Heart right ventricle (tissue), 16 donors: ENCODE measurements around the gene CALML6. TPM values are rescaled to one million over a fixed set of nuclear protein-coding genes. Genes with fewer than 3 reads are reported as not detected.

ENCODE experiments used
- ATAC-seq, 8 donors: fragments of 200-7000 bp; cut with Tn5 transposase; one replicate each; pipeline ENCODE4 v1.9.1; 2020; ENCODE audit warnings: mild to moderate bottlenecking in 8 of 8, moderate library complexity in 8 of 8, moderate number of reproducible peaks in 1 of 8
- DNase-seq, 2 donors: peaks; one replicate each; pipeline ENCODE4 v3.0.0-alpha.2; 2020
- H3K27ac ChIP-seq, 10 donors: fragments of 200-600 bp; sonication (generic) in 2 of 10; one replicate each; pipeline versions ENCODE4 v1.5.0 to v1.8.0; 2020 to 2022; ENCODE audit warnings: mild to moderate bottlenecking in 3 of 10
- H3K27me3 ChIP-seq, 7 donors: fragments of 200-600 bp; one replicate each; pipeline ENCODE4 v1.8.0; 2021 to 2022; ENCODE audit warnings: mild to moderate bottlenecking in 2 of 7
- H3K36me3 ChIP-seq, 9 donors: fragments of 200-600 bp; sonication (generic) in 1 of 9; one replicate each; pipeline versions ENCODE4 v1.5.0 to v1.8.0; 2020 to 2022; ENCODE audit warnings: mild to moderate bottlenecking in 2 of 9
- H3K4me1 ChIP-seq, 9 donors: fragments of 200-600 bp; sonication (generic) in 1 of 9; one replicate each; pipeline versions ENCODE4 v1.5.0 to v1.8.0; 2020 to 2022; ENCODE audit warnings: mild to moderate bottlenecking in 4 of 9
- H3K4me3 ChIP-seq, 10 donors: fragments of 200-600 bp; sonication (generic) in 2 of 10; one replicate each; pipeline versions ENCODE4 v1.5.0 to v1.8.0; 2020 to 2022; ENCODE audit warnings: mild to moderate bottlenecking in 7 of 10, moderate library complexity in 2 of 10
- H3K9me3 ChIP-seq, 11 donors: fragments of 200-600 bp in 10 of 11; sonication (generic) in 2 of 11; one replicate each; pipeline versions ENCODE4 v1.5.0 to v1.8.0; 2013 to 2022; ENCODE audit warnings: mild to moderate bottlenecking in 2 of 11, control low read depth in 1 of 11, moderate library complexity in 1 of 11
- WGBS, 2 donors: extraction: QIAGEN DNeasy Blood & Tissue Kit; methylation state at CpG; one replicate each; pipeline ENCODE4 v1.1.7; 2013; ENCODE audit warnings: inconsistent platforms in 1 of 2; 5-methylcytosine and 5-hydroxymethylcytosine counted together
- intact Hi-C, 10 donors: fragments of 100-400 bp; cut with DNase I; formaldehyde crosslinking; loops; one replicate each; pipeline versions ENCODE4 v1.11.1 to v1.14.2; 2022
- polyA plus RNA-seq, 2 donors: library from polyadenylated mRNA; stranded (reverse); fragments of 200-250 nt; gene quantifications; one replicate each; pipeline ENCODE4 v1.2.3, GENCODE V29; 2013
- total RNA-seq, 10 donors: library from RNA; stranded (reverse); fragmentation: NEBNext Ultra II Directional in 3 of 10; extraction: Animal tissue kit (Norgen Biotek cat#: 25700) in 3 of 10; gene quantifications; one replicate each; pipeline versions ENCODE4 v1.2.1 to v1.2.4, GENCODE V29; 2021 to 2023
- TF ChIP-seq, protein P1 (sequence below), 9 donors: fragments of 200-600 bp; sonication (generic) in 2 of 9; IDR thresholded peaks; one replicate each; pipeline versions ENCODE4 v1.5.0 to v1.8.0; 2021 to 2022; ENCODE audit warnings: antibody characterized with exemption in 9 of 9, mild to moderate bottlenecking in 5 of 9, moderate library complexity in 1 of 9
- donor health status: Arrhythmogenic right ventricular cardiomyopathy.
- donor health status: ischemic (EF 13 %, LVEDD 7.1; RV severe dilation, severe dysfunction).
- donor health status: healthy with polysubstance abuse.
- donor health status: DM: no; HTN: yes; CAD: no.
- donor health status: DM: no; HTN: no; CAD: no.
- donor health status: ischemic (EF 25% LVEDD 6.9; RV normal size, moderate dysfunction).
- donor health status: ischemic (EF 25% LVEDD 5.7; RV mildly dilated, moderate dysfunction).
- donor health status: healthy.
- donor health status: DM: yes; HTN: yes; CAD: no.
- donor health status: Ischemic cardiomyopathy.
- donor health status: ischemic (EF 35%, LVEDD 5.7; RV mildly dilated, moderate dysfunction).
- donor health status: nonischemic (EF 11% LVEDD 7.7; RV severe dilation, severe dysfunction).
- donor health status: DM: yes; HTN: yes; CAD: no.
- donor health status: PGD.
- donor health status: ischemic (EF 29% LVEDD 5.4; RV normal size, mild dysfunction).
- donor health status: nonischemic (EF 23%, LVEDD 6.1; RV moderate dilation, normal function).

CALML6 gene
- total and polyA plus RNA-seq, 12 donors, result 0.09 to 0.88 (median 0.20) TPM; not detected in 8

- intact Hi-C loops, result loop anchor here in 6 of 10 donors (2.0 to 10.0 kb wide), 5 partner anchors 92 to 216 kb away; no protein-coding TSS in a partner anchor
- WGBS, 2 donors, result 38% methylated on average over 1 of the region's 1 CpG
- Histone ChIP-seq H3K4me1 (peaks cover 0 to 18% (median 9%) of the 10 kb centered on the region in 9 donors), H3K9me3 (peaks cover 0 to 5% (median 0%) of the 10 kb centered on the region in 11 donors), H3K27ac (no peak overlapping the region), H3K36me3 (no peaks in the 10 kb centered on the region), H3K27me3 (peaks cover 0 to 11% (median 0%) of the 10 kb centered on the region in 7 donors), H3K4me3 (no peak overlapping the region)
- no peak for ATAC-seq
- TF ChIP-seq, protein P1, sequence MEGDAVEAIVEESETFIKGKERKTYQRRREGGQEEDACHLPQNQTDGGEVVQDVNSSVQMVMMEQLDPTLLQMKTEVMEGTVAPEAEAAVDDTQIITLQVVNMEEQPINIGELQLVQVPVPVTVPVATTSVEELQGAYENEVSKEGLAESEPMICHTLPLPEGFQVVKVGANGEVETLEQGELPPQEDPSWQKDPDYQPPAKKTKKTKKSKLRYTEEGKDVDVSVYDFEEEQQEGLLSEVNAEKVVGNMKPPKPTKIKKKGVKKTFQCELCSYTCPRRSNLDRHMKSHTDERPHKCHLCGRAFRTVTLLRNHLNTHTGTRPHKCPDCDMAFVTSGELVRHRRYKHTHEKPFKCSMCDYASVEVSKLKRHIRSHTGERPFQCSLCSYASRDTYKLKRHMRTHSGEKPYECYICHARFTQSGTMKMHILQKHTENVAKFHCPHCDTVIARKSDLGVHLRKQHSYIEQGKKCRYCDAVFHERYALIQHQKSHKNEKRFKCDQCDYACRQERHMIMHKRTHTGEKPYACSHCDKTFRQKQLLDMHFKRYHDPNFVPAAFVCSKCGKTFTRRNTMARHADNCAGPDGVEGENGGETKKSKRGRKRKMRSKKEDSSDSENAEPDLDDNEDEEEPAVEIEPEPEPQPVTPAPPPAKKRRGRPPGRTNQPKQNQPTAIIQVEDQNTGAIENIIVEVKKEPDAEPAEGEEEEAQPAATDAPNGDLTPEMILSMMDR (IDR thresholded peaks at IDR 0.05), result no peak
- DNase-seq, result no peak
Measured at GRCh38 chr1:1948783-1949182, 33.7 kb downstream of the CALML6 start.

- 74 to 77% methylated on average over 5 of the region's 5 CpGs for WGBS, 2 donors
- Histone ChIP-seq H3K9me3 (peaks cover 0 to 5% (median 0%) of the 10 kb centered on the region in 11 donors), H3K4me3 (no peak overlapping the region), H3K4me1 (peaks cover 0 to 12% (median 8%) of the 10 kb centered on the region in 9 donors), H3K36me3 (no peaks in the 10 kb centered on the region), H3K27ac (no peak overlapping the region), H3K27me3 (peaks cover 0 to 4% (median 0%) of the 10 kb centered on the region in 7 donors)
- DNase-seq (no peak), ATAC-seq (no peak)
- TF ChIP-seq, protein P1 (IDR thresholded peaks at IDR 0.05), result no peak
- intact Hi-C loops, result no loop called here
Measured at GRCh38 chr1:1950940-1951339, 35.9 kb downstream of the CALML6 start.

DNA sequence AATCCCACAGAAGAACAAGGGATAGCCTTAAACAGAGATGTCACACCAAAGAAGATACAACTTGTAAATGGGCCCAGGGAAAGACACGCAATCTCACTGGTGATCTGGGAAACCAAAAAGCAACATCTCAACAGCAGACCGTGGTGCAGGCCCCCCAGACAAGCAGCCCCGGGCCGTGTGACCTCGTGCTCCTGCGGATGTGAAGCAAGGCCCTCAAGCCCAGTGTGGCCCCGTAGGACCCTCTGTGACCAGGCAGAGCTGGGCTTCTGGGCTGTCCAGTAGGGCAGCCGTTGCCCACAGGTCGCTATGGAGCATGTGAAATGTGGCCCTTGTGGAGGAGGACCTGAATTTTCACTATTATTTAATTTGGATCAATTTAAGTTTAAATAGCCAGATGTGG is 39.0 kb downstream of the CALML6 start:
- no peak for ATAC-seq
- intact Hi-C loops, result no loop called here
- TF ChIP-seq, protein P1 (IDR thresholded peaks at IDR 0.05), result no peak
- H3K4me3 ChIP-seq, result no peak overlapping the region
- no peaks in the 10 kb centered on the region for H3K4me1 ChIP-seq
- no peak for DNase-seq
- no peaks in the 10 kb centered on the region for H3K36me3 ChIP-seq
- peaks cover 0 to 31% (median 18%) of the 10 kb centered on the region in 7 donors for H3K27me3 ChIP-seq
- H3K9me3 ChIP-seq, result peaks cover 0 to 5% (median 0%) of the 10 kb centered on the region in 11 donors
- H3K27ac ChIP-seq, result no peak overlapping the region
- WGBS, 2 donors, result 89 to 93% methylated on average over 9 of the region's 9 CpGs

DNA sequence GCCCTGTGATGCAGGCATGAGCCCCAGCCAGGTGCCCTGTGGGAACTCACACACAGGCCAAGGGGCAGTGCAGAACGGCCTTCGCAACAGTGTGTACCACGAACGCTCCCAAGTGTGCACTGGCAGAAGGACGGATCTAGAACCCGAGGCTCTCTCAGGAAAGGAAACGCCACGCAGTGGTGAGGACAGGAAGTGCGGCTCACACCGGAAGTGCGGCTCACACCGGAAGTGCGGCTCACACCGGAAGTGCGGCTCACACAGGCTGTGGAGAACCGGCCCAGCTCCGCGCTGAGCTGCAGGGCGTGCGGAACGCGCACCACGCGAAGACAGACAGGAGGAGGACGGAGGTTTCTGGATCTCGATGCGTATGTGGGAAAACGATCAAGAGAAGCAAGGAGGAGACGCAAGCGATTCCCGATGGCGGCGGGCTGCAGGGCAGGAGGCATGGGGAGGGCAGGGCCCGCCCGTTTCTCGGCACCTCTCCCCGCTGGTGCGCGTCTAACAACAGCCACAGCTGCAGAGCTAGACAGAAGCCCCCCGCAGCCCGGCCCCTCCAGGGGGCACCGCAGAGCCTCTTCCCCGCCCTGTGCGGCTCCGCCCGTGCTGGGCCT is 39.9 kb downstream of the CALML6 start:
- DNase-seq (no peak), ATAC-seq (no peak)
- intact Hi-C loops, result loop anchor here in 1 of 10 donors (5.0 kb wide), 1 partner anchor 87 kb away; no protein-coding TSS in a partner anchor
- Histone ChIP-seq H3K27me3 (peaks cover 0 to 40% (median 23%) of the 10 kb centered on the region in 7 donors), H3K4me3 (no peak overlapping the region), H3K36me3 (no peaks in the 10 kb centered on the region), H3K27ac (no peak overlapping the region), H3K9me3 (peaks cover 0 to 5% (median 0%) of the 10 kb centered on the region in 11 donors), H3K4me1 (peaks cover 0 to 6% (median under 1%) of the 10 kb centered on the region in 9 donors)
- TF ChIP-seq, protein P1 (IDR thresholded peaks at IDR 0.05), result no peak
- 74 to 88% methylated on average over 46 of the region's 46 CpGs for WGBS, 2 donors
